Adipocyte (in vitro differentiated cells): Measurements from ENCODE around the gene EEF1AKMT3.

Experiments
- DNase-seq: peaks from one replicate; pipeline ENCODE4 v3.0.0-alpha.2; 2015; ENCODE audit warnings: low read depth
- H3K27me3 ChIP-seq: replicated peaks from 2 replicates; pipeline ENCODE4 v1.7.0; 2013; ENCODE audit warnings: mild to moderate bottlenecking, low read length, moderate library complexity; ENCODE audit not compliant: control insufficient read depth, insufficient read depth
- H3K36me3 ChIP-seq: 2 replicates; pipeline ENCODE4 v1.7.0; 2013; ENCODE audit warnings: low read length, mild to moderate bottlenecking, moderate library complexity; ENCODE audit not compliant: control insufficient read depth, insufficient read depth, severe bottlenecking
- H3K4me1 ChIP-seq: 2 replicates; pipeline ENCODE4 v1.7.0; 2013; ENCODE audit warnings: mild to moderate bottlenecking, low read length, moderate library complexity; ENCODE audit not compliant: control insufficient read depth, insufficient read depth
- H3K4me3 ChIP-seq: 2 replicates; pipeline ENCODE4 v1.7.0; 2013; ENCODE audit warnings: mild to moderate bottlenecking, low read length, moderate library complexity
- H3K9ac ChIP-seq: 2 replicates; pipeline ENCODE4 v1.7.0; 2013; ENCODE audit warnings: mild to moderate bottlenecking, low read length, moderate library complexity
- H3K9me3 ChIP-seq: 2 replicates; pipeline ENCODE4 v1.7.0; 2013; ENCODE audit warnings: mild to moderate bottlenecking, low read length, moderate library complexity; ENCODE audit not compliant: control insufficient read depth

The EEF1AKMT3 gene

GRCh38 chr12:57826400-57826799 lies 54.0 kb downstream of the EEF1AKMT3 start:
- Histone ChIP-seq H3K9me3 (no peaks in the 10 kb centered on the region), H3K9ac (peak overlapping the region; percentile 23), H3K27me3 (no peaks in the 10 kb centered on the region), H3K36me3 (peaks cover 78% of the 10 kb centered on the region), H3K4me3 (no peak overlapping the region), H3K4me1 (peaks cover 19% of the 10 kb centered on the region)
- no peak for DNase-seq

- Histone ChIP-seq H3K9me3 (no peaks in the 10 kb centered on the region), H3K9ac (peak overlapping the region; percentile 23), H3K4me1 (peaks cover 24% of the 10 kb centered on the region), H3K4me3 (no peak overlapping the region), H3K36me3 (peaks cover 72% of the 10 kb centered on the region), H3K27me3 (no peaks in the 10 kb centered on the region)
- no peak for DNase-seq
Measured at GRCh38 chr12:57826966-57827365, 54.6 kb downstream of the EEF1AKMT3 start.

- peaks cover 51% of the 10 kb centered on the region for H3K36me3 ChIP-seq
- H3K4me3 ChIP-seq, result no peak overlapping the region
- peak overlapping the region; percentile 13 for H3K9ac ChIP-seq
- H3K27me3 ChIP-seq, result no peaks in the 10 kb centered on the region
- no peak for DNase-seq
- H3K4me1 ChIP-seq, result peaks cover 46% of the 10 kb centered on the region
- H3K9me3 ChIP-seq, result no peaks in the 10 kb centered on the region
Measured at GRCh38 chr12:57829025-57829777, 56.8 kb downstream of the EEF1AKMT3 start.

- Histone ChIP-seq H3K9ac (peak overlapping the region; percentile 25), H3K36me3 (peaks cover 39% of the 10 kb centered on the region)
- DNase-seq, result no peak
Measured at GRCh38 chr12:57830393-57830792, 58.0 kb downstream of the EEF1AKMT3 start.

More at GRCh38 chr12:57830393-57830792, 58.0 kb downstream of the EEF1AKMT3 start:
- Histone ChIP-seq H3K27me3 (no peaks in the 10 kb centered on the region), H3K4me1 (peaks cover 54% of the 10 kb centered on the region), H3K4me3 (no peak overlapping the region), H3K9me3 (no peaks in the 10 kb centered on the region)
